Activated naive CD4-positive, alpha-beta T cell (primary cell): ENCODE data around the gene SART3.
"Not testable (repeated sequence)": the region's sequence is repeated elsewhere in the genome, so short reads cannot be mapped to it uniquely, and the experiment has no call there.

Experiments used
- DNase-seq, 4 experiments: peaks; one replicate each; lab custom pipeline; 2025; lab: John Stamatoyannopoulos, UW

SART3 gene

GRCh38 chr12:108562348-108563135, 1.6 kb upstream of the SART3 start, which contains the start of gene ISCU:
ISCU (plus strand) TSS chr12:108562596; CDS start chr12:108562623, 27 bp downstream.
- DNase-seq, result peak; percentile 93 to 99 (median 96)

GRCh38 chr12:108561852-108562347, 927 bp upstream of the SART3 start:
- no peak for DNase-seq

DNA sequence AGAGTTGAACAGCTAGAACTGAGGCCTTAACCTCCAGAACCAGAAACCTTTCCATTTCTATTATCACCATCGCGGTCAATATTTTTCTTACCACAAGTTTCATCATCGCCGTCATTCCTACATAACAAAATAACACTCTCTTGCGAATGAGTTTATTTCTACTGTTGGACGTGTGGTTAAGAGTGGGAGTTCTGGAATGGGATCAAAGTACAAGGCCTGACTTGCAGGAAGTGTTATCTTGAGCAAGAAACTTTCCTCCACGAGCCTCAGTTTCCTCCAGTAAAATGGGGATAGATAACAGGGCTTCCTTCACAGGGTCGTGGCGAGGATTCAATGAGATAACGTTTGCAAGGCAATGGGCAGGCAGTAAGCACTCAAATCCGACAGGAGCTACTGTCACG, 652 bp downstream of the SART3 start:
- no peak for DNase-seq

- DNase-seq, result no peak
Measured at GRCh38 chr12:108559748-108560147, 1.2 kb downstream of the SART3 start.

DNA sequence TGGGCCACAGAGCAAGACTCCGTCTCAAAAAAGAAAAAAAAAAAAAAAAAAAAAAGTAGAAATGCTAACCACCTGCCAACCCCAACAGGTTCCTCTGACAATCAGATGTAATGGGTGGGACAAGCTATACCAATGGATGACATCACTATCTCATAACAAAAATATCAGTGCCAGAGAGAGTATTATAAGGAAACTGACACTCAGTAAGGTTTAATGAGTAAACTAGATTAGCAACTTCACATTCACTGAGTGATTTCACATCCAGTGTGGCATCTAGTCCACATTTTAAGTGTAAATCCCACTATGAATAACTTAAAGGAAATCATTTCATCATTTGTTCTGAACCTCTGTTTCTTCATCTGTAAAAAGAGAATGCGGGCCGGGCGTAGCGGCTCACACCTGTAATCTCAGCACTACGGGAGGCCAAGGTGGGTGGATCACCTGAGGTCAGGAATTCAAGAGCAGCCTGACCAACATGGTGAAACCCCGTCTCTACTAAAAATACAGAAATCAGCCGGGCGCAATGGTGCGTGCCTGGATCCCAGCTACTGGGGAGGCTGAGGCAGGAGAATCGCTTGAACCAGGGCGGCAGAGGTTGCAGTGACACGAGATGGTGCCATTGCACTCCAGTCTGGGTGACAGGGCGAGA, 1.8 kb downstream of the SART3 start:
- DNase-seq, result no peak

GRCh38 chr12:108555383-108555782, 5.6 kb downstream of the SART3 start:
- DNase-seq, result not testable (repeated sequence)

DNA sequence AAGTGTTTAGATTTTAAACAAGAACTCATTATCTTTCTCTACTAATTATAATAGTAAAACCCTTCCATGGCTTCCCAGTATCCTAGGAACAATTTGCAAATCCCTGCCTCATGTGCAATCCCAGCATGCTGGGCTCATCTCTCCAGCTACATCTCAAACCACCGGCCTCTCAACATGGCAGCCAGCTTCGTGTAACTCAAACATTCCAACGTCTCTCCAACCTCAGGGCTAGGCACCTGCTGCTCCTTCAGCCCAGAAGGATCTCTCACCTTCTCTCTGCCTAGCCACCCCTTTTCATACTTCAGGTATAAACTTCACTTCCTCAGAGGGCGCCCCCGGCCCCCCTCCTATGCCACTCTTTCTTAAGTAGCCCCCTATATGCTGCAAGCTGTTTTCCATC, 7.2 kb downstream of the SART3 start:
- no peak for DNase-seq

GRCh38 chr12:108551535-108551934, 9.4 kb downstream of the SART3 start:
- DNase-seq, result no peak

- no peak for DNase-seq
Measured at GRCh38 chr12:108548954-108549521, 11.9 kb downstream of the SART3 start.

DNA sequence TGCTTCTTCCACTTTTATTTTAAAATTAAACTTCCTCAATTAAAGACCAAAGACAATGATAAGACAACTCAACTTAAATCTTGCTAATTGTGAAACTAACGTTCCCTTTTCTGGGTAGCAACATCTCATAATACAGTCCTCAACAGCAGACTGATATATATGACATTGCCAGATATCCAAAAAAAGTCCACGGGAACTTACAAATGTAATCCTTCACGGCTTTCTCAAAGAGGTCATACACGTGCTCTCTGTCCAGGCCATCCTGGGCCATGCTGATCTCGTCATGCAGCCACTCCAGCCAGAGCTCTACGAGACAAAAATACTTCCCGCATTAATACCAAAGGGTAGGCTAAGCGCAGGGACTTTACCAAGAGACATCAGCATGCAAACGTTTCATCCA, 13.3 kb downstream of the SART3 start:
- no peak for DNase-seq

GRCh38 chr12:108543652-108544051, 17.3 kb downstream of the SART3 start:
- DNase-seq, result no peak

DNA sequence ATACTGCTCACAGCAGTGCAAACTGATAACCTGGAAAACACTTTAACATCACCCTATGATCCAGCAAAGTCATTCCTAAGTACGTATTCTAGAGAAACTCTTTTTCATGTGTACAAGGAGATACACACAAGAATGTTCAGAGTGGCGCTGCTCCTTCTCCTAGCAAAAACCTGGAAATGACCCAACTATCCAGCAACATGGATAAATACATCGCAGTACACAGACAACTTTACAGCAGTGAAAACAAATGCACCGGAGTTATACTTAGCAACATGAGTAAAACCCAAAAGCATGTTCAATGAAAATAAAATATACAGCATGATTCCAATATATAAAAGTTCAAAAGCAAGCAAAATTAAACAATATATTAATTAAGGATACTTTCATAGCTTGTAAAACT, 18.7 kb downstream of the SART3 start:
- DNase-seq, result no peak

DNA sequence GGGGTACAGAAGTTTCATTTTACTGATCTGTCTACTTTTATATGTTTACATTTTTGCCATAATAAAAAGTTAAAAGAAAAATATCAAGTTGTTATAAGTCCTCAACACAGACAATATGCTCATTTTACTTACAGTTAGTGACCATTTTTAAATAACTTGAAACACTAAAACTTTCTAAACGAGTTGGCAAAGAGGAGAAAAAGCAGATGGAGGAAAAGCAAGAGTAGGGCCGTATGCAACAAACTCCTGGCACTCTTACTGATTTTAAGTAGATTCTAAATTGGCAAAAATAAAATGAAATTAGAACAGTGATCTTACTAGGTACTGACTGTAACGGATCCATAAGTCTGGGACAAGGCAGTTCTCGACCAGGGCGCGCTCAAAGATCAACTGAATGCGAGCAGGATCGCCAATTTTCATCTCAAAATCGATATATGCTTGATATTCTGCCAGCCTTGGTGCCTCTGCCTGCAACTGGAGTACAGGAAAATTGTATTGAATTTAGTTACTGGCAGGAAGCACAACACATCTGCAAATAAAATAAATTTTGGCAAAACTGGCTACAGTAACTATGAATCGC, 22.3 kb downstream of the SART3 start:
- no peak for DNase-seq

DNA sequence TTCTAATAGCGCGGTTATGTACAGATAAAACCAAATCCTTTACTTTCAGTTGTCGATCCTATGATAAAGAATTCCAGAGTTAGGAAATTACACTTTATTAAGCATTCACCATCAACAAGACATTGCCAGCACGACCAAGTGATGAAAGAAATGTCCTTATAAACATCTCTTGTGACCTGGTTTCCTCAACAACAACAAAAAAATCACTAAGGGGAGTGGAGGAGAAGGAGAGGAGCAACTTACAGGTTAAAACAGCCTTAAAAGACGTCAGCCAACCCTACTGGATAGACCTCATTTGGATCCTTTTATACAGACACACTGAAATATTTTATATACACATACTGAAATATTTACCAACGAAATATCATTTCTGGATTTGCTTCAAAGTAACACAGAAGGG, 22.8 kb downstream of the SART3 start:
- no peak for DNase-seq

- no peak for DNase-seq
Measured at GRCh38 chr12:108531929-108532848, 28.8 kb downstream of the SART3 start.

DNA sequence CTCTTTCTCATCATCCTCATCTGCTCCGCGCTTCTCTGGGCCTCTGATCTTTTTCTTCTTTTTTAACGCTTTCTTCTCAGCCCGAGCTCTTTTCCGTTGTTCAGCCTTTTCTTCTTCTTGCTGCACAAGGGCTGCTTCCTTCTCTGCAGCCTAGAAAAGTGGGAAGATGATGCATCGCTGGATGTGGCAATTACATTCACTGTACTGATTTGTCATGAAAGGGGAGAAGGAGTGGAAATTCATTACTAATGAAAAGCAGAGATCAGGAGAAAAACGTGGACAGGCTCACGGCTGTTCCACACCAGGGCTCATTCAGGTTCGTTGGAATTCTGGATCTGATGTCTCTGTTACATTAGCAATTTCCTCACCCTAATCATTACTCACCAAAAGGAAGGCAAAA, 30.8 kb downstream of the SART3 start:
- DNase-seq, result no peak

DNA sequence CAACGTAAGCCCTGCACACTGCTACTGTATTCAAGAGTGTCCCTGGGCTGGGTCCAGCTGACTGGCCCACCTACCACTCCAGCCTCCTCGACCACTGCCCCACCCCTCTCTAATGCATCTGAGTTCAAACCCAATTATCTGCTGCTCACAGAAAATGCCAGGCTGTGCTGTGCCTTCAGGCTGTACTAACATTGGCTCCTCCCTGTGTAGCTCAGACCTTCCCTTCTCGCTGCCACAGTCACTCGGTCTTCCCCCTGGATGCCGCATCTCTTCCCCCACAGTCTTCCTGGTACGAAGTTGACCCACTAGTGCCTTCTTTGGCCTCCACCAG, 33.8 kb downstream of the SART3 start:
- no peak for DNase-seq

- DNase-seq, result no peak
Measured at GRCh38 chr12:108526482-108527165, 34.3 kb downstream of the SART3 start.

DNA sequence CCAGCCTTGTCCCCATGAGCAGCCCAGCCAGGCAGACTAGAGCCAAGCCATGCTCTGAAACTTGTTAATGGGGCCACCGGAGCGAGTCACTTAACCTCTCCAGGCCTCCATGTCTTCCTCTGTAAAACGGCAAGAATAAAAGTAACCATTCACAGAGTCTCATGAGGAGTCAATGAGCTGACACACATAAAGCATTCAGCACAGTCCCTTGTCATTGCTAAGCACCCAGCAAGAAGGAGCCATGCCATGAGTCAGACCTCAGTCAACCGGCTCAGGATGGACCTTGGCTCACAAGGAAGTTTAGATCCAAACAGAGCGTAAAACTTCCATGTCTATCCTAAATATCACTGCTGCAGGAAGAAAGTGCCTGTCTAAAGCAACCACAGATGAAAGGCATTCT, 35.3 kb downstream of the SART3 start:
- DNase-seq, result no peak

GRCh38 chr12:108523365-108523764, 37.6 kb downstream of the SART3 start:
- DNase-seq, result no peak

- DNase-seq, result no peak
Measured at GRCh38 chr12:108519558-108519957, 41.4 kb downstream of the SART3 start.
